HFFc6 (cell line): ENCODE measurements around the gene LAMC3. TPM values are rescaled to one million over a fixed set of nuclear protein-coding genes. Genes with fewer than 3 reads are reported as not detected.

Experiments
- total RNA-seq, 6 experiments: library from RNA; stranded (reverse); fragmentation: NEBNext Ultra II Directional; extraction: Animal tissue kit (Norgen Biotek cat#: 25700); gene quantifications; 2 replicates in 1 of 6; 3 replicates in 5 of 6; pipeline ENCODE4 v1.2.3, GENCODE V29; 2021

Gene LAMC3
- total RNA-seq, 6 experiments from 2014 or later: not detected

Other genes starting within 250 kb of the LAMC3 start
- gene ABL1, start 173.9 kb upstream of the LAMC3 start, total RNA-seq: 10 to 100 TPM; 56.0 to 63.5 (median 62.8) TPM
- not detected for gene QRFP, start 112.4 kb upstream of the LAMC3 start, total RNA-seq
- gene FIBCD1, start 69.9 kb upstream of the LAMC3 start, total RNA-seq: 1 to 10 TPM; 1.5 to 9.0 (median 8.0) TPM
- gene AIF1L, start 87.4 kb downstream of the LAMC3 start, total RNA-seq: under 1 TPM; 0.05 to 0.37 (median 0.21) TPM
- gene NUP214, start 116.4 kb downstream of the LAMC3 start, total RNA-seq: 10 to 100 TPM; 34.2 to 43.7 (median 39.3) TPM